GM04504 (cell line): ENCODE measurements around the gene GDE1.

ENCODE experiments used
- DNase-seq: peaks from one replicate; pipeline ENCODE4 v3.0.0-alpha.2; 2012; ENCODE audit warnings: low read depth

Gene GDE1

DNA sequence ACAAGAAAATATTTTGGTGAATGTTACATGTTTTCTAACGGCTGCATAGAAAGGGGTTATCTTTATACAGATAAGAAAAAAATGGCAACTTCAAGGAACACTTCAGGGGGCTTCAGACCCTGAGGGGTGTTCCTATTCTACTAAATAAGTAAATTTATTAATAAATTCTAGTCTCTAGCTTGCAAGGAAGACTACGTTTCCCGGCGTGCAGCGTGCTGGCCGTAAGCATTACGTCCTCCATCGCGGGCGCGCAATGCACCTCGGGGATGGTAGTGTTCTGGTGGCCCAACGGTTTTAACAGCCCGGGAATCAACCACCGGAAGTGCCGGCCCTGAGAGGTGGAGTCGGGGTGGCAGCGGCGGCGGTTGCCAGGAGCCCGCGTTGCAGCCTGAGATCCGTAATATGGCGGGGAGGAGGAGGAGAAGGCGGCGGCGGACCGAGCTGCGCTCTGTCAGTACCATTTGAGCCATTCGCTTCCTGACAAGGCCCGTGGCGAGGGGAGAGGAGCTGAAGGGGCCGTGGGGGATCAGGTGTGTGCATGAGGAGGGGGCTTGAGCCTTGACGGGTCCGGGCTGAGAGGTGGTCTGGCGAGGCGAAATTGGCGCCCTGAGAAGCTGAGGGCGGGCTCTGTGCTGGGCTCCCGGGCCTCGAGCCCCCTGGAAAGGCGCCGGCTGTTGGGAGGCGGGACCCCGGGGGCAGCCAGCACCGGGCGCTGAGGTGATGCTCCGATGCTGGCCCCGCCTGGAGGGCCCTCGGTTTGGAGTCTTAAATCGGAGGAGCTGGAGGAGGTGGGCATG lies 1.9 kb upstream of the GDE1 start, which contains the start of gene CCP110:
Gene CCP110, plus strand, starts transcription at position 384 of the 797 bp plus-strand sequence. CDS start 3,940 bp downstream, outside the sequence.
- peak; percentile 91 for DNase-seq

DNA sequence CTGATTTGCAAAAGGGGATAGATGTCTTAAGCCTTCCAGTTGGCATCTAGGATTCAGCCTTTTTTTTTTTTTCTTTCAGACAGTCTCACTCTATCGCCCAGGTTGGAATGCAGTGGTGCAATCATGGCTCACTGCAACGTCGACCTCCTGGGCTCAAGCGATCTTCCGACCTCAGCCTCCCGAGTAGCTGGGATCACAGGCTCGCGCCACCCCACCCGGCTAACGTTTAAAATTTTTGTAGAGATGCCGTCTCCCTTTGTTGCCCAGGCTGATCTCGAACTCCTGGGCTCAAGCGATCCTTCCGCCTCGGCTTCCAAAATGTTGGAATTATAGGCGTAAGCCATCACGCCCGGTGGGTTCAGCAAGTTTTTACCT lies 1.3 kb upstream of the GDE1 start:
- DNase-seq, result no peak

DNA sequence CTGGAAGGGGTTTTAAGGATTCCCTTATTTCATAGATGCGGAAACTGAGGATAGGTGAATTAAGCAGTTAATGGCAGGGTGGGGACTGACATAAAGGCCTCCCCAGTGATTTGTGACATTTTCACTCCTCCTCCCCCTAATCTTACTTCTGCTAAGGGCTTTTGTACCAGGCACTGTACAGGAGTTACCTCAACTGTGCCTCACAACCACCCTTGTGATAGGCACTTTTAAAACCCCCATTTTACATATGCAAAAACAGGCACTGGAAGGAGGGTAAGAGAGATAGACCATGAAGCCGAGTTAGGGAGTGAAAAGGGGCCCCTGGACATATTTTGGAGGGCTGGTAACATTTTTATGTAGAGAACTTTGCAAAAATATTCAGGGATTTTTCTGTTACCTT lies 862 bp upstream of the GDE1 start:
- DNase-seq, result no peak

DNA sequence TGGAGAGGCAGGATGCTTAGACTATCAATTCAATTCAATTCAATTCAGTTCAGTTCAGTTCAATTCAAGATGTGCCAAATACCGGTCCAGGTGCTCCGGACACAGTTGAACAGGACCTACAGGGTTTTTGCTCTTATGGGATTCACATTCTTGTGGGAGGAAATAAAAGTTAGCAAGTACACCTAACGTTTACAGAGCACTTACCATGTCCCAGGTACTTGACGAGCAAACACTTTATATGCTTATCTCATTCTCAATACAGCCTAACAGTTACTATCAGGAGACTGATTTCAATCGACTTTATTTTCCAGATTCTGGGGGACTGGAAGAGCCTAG lies 467 bp upstream of the GDE1 start:
- no peak for DNase-seq

DNA sequence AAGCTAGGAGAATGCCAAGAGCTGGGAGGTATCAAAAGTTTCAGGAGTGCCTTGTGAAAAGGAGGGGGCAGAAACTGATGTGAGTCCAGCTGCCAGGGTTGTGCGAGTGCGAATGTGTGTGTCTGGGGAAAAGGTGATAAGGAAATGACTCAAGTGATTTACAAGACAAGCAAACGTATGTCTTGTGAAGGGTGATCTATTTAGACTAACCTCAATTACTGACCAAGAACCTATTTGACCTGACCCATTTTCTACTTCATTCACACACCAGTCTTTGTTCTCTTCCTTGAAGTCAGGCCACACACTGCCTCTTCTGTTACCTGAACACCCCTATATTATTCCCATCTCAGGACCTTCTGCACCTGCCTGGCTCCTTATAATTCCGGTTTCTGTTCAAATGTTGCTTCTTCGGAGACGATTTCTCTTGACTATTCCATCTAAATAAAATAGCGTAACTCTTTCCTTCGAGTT lies 1.0 kb downstream of the GDE1 start:
- no peak for DNase-seq

DNA sequence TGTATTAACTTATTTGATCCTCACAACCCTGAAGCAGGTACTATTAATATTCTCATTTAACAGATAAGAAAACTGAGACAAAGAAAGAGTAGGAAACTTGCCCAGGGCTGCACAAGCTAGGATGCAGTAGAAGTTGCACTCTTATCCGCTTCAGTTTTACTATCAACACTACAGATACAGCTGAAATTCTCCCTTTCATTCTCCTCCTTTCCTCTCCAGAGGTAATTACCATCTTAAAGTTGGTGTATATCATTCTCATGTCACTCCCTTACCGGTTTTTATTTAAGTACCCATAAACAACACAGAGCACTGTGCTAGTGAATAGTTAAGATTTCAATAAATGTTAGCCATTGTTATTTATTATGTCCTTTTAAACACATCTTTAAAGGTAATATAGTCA lies 3.5 kb downstream of the GDE1 start:
- no peak for DNase-seq

DNA sequence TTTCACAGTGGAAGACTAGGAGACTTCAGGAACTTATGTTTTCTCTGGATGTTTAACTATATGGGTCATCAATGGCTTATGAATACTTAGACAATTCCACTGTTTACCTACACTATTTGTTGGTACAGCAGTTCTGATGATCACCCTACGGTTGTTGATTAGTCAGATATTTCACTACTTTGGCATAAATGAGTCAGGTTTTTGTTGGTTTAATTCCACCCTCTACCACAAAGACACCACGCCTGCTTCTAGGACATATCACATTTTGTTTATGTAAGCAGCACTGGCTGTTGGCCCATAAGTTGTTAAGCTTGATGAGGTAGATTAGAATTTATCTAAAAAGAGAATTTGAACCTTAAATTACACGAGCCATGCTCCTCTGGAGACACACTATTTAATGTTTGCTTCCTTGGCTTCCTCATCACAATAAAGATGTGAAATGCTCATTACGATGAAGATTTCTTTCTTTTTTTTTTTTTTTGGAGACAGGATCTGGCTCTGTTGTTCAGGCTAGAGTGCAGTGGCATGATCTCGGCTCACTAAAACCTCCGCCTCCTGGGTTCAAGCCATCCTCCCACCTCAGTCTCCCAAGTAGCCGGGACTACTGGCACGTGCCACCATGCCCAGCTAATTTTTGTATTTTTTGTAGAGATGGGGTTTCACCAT lies 4.3 kb downstream of the GDE1 start:
- DNase-seq, result peak; percentile 17

DNA sequence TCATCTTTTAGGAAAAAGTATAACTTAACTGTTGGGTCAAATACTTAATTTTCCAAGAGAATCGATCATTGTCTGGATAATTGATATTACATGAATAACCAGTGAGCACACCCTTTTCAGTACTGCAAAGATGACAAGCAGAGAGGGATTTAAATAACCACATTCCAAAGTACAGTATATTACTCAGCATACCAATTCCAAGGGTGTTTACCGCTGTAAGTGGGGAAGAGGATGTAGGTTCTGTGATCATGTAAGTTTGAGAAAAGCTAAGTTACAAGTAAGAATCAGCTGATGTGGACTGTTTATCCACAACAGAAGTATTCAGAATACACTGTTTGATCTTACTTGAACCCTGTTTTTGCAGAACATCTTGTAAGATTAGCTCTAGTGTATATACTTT lies 6.1 kb downstream of the GDE1 start:
- no peak for DNase-seq

DNA sequence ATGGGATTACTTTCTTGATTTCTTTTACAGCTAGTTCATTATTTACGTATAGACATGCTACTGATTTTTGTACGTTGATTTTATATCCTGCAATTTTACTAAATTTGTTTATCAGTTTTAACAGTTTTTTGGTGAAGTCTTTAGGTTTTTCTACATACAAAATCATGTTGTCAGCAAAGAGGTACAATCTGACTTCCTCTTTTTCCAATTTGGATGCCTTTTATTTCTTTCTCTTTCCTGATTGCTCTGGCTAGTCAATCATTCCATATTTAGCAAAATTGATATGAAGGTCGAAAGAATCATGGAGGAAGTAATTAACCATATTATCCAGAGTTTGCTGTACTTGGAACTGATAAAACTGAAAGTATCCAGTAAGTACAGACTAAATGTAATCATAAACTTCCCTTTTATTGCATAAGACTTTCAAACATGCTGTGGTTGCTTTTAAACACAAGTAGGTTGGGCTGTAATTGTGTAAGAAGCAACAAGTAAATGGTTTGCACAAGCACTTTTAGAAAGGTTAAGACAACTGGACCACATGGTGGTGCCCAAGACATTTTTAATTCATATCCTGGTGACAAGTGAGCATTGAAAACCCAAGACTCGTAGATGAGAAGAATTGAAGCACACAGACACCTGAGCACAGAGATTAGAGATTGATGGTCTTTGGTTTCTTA lies 8.4 kb downstream of the GDE1 start:
- DNase-seq, result no peak

DNA sequence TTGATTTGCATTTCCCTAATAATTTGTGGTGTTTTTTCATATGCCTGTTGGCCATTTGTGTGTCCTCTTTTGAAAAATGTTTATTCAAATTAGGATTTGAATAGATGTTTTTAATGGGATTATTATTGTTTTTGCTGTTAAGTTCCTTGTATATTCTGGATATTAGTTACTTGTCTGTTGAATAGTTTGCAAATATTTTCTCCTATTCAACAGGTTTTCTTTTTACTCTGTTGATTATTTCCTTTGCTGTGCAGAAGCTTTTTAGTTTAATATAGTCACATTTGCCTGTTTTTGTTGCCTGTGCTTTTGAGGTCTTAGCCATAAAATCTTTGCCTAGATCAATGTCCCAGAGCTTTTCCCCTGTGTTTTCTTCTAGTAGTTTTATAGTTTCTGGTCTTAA lies 9.6 kb downstream of the GDE1 start:
- DNase-seq, result no peak

DNA sequence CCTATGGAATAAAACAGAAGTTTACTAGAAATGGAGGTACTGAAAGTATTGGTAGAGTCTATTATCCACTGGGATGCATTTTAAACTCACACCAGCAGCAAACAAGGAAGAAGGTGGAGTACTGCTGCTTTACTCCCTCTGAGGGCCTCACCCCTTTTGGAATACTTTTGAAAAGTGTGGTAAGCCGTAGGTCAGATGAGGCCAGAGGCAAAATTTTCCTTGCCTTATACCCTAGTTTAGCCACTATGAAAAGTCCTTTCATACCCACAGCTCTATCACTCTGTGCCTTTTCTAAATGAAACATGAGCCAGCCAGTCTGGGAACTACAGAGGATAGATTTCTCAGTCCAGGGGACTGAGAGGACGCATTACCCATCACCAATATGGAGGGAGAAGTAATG lies 14.0 kb downstream of the GDE1 start:
- no peak for DNase-seq

DNA sequence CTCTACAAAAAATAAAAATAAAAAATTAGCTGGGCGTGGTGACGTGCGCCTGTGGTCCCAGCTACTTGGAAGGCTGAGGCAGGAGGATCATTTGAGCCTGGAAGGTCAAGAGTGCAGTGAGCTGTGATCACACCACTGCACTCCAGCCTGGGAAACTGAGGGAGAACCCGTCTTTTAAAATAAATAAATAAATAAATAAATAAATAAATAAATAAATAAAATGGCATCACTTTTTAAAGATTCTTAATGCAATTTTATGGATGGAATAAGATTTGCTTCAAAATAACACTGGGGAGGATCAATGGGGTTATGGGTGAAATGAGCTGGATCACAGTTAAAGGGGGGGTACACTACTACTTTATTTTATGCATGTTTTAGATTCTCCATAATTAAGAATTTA lies 14.9 kb downstream of the GDE1 start:
- DNase-seq, result no peak

DNA sequence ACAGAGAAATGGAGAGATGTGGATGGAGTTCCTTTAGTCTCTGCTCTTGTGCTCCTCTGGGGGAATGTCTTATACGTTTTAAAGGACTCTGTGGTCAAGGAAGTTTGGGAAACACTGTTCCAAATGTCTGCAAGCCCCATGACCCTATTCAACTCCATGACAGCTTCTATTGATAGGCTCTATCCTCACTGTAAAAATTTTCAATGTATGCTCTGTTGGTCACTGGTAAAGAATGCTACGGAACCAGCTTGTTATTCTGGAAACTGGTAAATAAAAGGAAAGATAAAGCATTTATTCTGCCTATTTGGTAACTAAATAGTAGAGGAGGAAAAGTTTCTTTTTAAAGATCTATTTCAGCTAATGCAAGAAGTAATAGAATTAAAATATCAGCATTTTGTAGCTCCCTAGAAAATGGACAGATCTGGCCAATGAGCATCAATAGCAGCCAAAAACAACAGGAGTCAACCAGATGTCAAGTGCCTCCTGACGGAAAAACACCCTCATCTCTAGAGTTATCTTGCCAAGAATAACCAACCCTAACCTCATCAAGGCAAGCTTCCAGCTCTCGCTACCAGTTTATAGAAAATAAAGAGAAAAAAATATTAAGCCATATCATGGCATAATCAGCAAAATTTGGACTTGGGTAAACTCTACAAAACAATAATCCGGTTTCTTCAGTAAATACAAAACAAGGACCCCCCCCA lies 16.1 kb downstream of the GDE1 start:
- DNase-seq, result no peak

DNA sequence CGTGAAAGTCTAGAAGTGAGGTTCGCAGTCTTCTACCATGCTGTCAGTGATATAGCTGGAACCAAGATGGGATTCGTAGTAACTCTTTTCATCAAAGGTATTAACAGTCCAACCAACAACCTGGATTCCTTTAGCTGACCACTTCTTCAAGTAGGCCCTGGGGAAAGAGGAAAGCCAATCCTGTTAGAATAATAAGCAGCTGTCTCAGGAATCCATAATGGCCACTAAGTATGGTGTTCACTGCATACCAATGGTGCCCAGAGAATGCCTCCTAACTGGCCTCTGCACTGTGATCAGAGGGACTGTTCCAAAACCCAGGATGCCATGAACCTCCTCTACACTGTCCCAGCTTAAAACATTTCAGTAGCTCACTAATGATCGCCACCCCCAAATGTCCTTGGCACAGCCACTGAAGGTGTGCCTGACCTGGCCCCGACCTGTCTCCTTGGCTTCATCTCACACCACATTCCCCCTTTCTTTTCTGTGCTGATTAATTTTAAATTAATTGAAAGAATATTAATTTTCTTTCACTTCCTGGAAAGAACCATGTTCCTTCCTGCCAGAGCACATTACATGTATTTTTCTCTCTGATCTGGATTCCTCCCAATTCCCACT lies 18.3 kb downstream of the GDE1 start:
- DNase-seq, result no peak

DNA sequence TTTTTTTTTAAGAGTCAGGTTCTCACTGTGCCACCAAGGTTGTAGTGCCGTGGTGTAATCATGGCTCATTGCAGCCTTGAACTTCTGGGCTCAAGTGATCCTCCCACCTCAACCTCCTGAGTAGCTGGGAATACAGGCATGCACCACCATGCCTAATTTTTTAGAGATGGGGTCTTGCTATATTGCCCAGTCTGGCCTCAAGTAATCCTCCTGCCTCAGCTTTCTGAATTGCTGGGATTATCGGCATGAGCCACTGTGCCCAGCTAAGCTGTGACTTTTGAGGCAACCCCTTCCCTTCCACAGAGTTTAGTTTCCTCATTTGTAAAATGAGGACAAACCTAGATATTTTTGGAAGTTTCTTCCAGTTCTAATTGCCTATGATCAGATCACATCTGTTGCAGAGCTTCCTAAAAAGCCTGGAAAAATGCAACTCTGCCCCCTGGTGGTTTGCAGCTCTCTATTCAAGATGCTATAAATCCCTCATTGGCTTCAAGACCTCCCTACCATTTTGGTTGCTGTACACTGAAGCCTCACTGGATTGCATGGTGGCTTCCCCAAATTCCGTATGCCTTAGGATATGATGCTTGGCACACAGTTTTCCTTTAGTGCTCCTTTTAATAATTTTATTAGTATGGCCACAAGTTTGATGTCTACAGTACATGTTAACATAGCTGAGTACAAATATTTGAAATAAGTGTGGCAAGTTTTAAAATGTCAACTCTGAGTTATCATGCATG lies 19.3 kb downstream of the GDE1 start:
- peak; percentile 42 for DNase-seq

DNA sequence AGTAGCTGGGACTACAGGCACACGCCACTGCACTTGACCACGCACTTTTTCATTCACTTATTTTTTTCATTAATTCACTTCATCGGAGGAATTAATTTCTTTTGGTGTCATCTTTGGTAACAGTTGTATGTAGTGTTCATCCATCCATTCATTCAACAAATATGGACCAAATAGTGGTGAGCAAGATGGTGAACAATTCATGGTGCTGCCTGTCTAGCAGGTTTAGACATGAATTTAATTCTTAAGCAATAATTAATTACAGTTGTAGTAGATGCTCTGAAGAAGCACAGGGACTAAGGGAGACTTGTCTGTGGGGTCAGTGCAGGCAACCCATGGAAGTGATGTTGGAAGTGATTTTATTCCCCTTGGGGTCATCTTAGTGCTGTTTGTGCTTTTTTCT lies 22.4 kb downstream of the GDE1 start:
- no peak for DNase-seq

DNA sequence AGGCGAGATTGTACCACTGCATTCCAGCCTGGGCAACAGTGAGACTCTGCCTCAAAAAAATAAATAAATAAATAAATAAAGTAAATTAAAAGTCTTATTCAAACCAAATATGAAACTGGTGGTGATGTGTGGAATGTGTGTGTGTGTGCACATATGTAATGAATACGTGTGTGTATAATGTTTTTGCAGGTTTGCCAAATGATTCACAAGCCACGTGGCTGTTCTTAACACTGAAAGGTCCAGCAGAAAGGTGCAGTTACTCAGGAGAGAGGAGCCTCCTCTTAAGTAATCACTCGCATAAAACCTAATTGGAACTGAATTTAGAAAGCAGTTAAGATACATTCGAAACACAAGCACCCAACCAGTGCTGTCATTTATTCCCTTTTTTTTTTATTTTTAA lies 22.9 kb downstream of the GDE1 start:
- DNase-seq, result no peak

DNA sequence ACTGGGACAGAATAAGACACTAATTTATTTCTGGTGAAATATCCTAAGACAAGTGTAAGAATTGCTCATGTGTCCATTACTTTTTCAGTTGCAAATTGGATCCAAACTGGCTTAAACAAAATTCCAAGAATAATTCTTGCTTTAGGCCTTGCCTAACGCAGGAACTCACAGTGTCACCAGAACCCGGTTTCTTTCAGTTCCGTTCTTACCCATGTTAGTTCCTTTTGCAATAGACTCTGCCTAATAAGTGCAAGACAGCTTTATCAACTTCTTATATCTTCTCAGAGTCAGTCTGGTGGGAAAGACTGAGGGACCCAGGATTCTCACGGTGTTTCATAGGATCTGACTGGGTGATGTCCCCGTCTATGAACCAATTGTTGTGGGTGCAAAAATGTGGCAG lies 24.7 kb downstream of the GDE1 start:
- DNase-seq, result no peak

DNA sequence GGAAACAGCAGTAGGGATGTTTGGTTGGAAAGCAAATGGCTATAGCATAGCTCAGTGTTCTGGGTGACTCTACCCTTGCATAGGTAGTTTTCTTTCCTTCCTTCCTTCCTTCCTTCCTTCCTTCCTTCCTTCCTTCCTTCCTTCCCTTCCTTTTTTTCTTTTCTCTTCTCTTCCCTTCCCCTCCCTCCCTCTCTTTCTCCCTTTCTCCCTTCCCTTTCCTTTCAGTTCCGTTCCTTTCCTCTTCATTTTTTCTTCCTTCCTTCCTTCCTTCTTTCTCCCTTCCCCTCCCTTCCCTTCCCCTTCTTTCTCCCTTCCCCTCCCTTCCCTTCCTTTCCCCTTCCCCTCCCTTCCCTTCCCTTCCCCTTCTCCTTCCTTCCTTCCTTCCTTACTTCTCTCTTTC lies 31.3 kb downstream of the GDE1 start:
- no peak for DNase-seq

DNA sequence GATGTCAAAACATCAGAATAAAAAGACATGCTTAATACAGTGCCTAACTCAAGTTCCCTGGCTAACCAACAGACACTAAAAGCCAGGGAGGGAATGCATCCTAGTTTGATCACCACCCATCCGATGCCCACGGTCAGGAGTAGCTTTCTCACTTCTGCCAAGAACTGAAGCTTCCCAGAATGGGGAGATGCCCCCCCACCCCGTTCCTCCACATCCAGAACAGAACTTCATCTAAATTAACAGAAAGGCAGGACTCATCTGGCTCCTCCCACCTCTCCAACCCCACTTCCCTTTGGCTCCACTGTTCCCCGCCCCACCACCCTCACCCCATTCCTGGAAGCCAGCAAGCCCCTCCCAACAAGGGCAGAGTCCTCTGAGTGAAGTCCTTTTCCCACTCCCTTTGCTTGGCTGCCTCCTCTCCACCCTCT lies 33.7 kb downstream of the GDE1 start:
- DNase-seq, result no peak

DNA sequence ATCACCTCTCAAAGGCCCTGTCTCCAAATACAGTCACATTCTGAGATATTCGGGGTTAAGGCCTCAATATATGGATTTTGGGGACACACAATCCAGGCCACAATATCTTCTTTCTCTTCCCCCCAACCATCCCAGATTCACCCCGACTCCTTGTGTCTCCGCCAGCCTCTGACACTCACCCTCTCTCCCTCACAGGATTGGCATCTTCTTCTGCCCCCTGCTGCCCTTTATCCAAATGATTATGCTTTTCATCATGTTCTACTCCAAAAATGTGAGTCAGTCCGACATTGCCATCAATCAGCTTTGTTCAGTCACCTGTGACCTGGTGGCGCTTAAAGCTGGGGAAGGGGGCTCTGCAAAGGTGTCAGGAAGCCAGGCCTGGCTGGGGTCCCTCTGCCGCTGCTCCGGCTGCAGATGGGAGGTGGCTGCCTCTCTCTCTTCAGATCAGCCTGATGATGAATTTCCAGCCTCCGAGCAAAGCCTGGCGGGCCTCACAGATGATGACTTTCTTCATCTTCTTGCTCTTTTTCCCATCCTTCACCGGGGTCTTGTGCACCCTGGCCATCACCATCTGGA lies 35.1 kb downstream of the GDE1 start:
- no peak for DNase-seq
